HEK293T (cell line): ENCODE data around the gene EIF4B.

Experiments used
- CTCF ChIA-PET: fragments of 350-600 bp; formaldehyde crosslinking; extraction: SDS; loops from one replicate; lab custom pipeline; 2021; ENCODE audit warnings: antibody characterized with exemption, inconsistent platforms; lab: Yijun Ruan, JAX
- POLR2A ChIA-PET: fragments of 350-600 bp; formaldehyde crosslinking; extraction: SDS; loops from one replicate; lab custom pipeline; 2020; ENCODE audit warnings: antibody characterized with exemption, inconsistent platforms; lab: Yijun Ruan, JAX
- DNase-seq: peaks from one replicate; pipeline ENCODE4 v3.0.0; 2012; ENCODE audit warnings: mixed read lengths; ENCODE audit errors: extremely low spot score
- ARNT ChIP-seq: fragments of 450-650 bp; IDR thresholded peaks from 2 replicates; pipeline ENCODE4 v1.6.1; 2017; ENCODE audit warnings: mild to moderate bottlenecking
- BHLHE40 ChIP-seq: fragments of 450-650 bp; IDR thresholded peaks from 2 replicates; pipeline ENCODE4 v1.6.1; 2016; ENCODE audit warnings: mild to moderate bottlenecking, moderate library complexity, borderline replicate concordance
- CTBP1 ChIP-seq: fragments of 450-650 bp; IDR thresholded peaks from 2 replicates; pipeline ENCODE4 v1.6.1; 2016; ENCODE audit warnings: borderline replicate concordance
- ELF4 ChIP-seq: fragments of 450-650 bp; IDR thresholded peaks from 2 replicates; pipeline ENCODE4 v1.6.1; 2017; ENCODE audit warnings: antibody characterized with exemption
- FOXA1 ChIP-seq: fragments of 450-650 bp; IDR thresholded peaks from 2 replicates; pipeline ENCODE4 v1.6.1; 2016; ENCODE audit warnings: mild to moderate bottlenecking
- FOXK2 ChIP-seq: fragments of 450-650 bp; IDR thresholded peaks from 2 replicates; pipeline ENCODE4 v1.6.1; 2016; ENCODE audit warnings: mild to moderate bottlenecking
- FOXM1 ChIP-seq: fragments of 450-650 bp; IDR thresholded peaks from 2 replicates; pipeline ENCODE4 v1.6.1; 2017; ENCODE audit warnings: mild to moderate bottlenecking, borderline replicate concordance
- HDGF ChIP-seq: fragments of 450-650 bp; IDR thresholded peaks from 2 replicates; pipeline ENCODE4 v1.6.1; 2017; ENCODE audit warnings: antibody characterized with exemption, borderline replicate concordance
- L3MBTL2 ChIP-seq: fragments of 450-650 bp; conservative IDR thresholded peaks from 2 replicates; pipeline ENCODE4 v1.6.1; 2016; ENCODE audit warnings: mild to moderate bottlenecking
- LEF1 ChIP-seq: fragments of 450-650 bp; IDR thresholded peaks from 2 replicates; pipeline ENCODE4 v1.6.1; 2017; ENCODE audit warnings: mild to moderate bottlenecking, borderline replicate concordance
- NFRKB ChIP-seq: fragments of 450-650 bp; IDR thresholded peaks from 2 replicates; pipeline ENCODE4 v1.6.1; 2016; ENCODE audit warnings: mild to moderate bottlenecking, moderate library complexity
- SP1 ChIP-seq: fragments of 450-650 bp; IDR thresholded peaks from 2 replicates; pipeline ENCODE4 v1.6.1; 2017
- SUZ12 ChIP-seq: fragments of 450-650 bp; IDR thresholded peaks from 2 replicates; pipeline ENCODE4 v1.6.1; 2016; ENCODE audit warnings: mild to moderate bottlenecking
- TARDBP ChIP-seq: fragments of 450-650 bp; IDR thresholded peaks from 2 replicates; pipeline ENCODE4 v1.6.1; 2016
- ZNF384 ChIP-seq: fragments of 450-650 bp; IDR thresholded peaks from 2 replicates; pipeline ENCODE4 v1.6.1; 2016
- TF ChIP-seq, protein P1 (sequence below): fragments of 450-650 bp; IDR thresholded peaks from 2 replicates; pipeline ENCODE4 v1.6.1; 2016

EIF4B gene

GRCh38 chr12:53044896-53045695, 38.8 kb downstream of the EIF4B start:
- CTCF ChIA-PET, result no interaction called here
- DNase-seq, result no peak
- TF ChIP-seq HDGF, result no peak
- TF ChIP-seq FOXK2, result no peak
- TF ChIP-seq L3MBTL2, result no peak
- TF ChIP-seq ARNT, result no peak
- TF ChIP-seq FOXA1, result no peak
- no peak for TF ChIP-seq ELF4
- no peak for TF ChIP-seq FOXM1
- no peak for TF ChIP-seq ZNF384
- no peak for TF ChIP-seq SP1
- TF ChIP-seq LEF1, result no peak
- TF ChIP-seq NFRKB, result no peak
- no peak for TF ChIP-seq CTBP1
- TF ChIP-seq SUZ12, result no peak
- POLR2A ChIA-PET, result interaction anchor here (1.3 kb wide), 1 partner anchor 39 kb away, joined by 4 read pairs; the partner anchor contains the start of gene EIF4B

DNA sequence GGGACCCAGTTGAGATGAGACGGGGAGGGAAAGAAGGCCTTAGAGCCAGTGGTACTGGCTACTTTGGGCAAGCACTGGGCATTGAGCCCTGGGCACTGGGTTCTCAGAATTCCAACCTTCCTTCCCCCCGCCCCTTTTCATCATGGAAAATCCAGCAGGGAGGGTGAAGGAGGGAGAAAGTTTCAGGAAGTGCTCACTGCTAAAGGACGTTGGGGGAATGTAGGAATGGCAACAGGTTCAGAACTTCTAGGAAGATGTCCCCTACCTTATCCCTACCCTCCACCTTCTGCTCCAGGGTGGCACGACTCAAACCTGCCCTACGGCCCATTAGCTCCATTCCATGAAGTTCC, 39.4 kb downstream of the EIF4B start:
- ChIA-PET POLR2A (interaction anchor here (0.8 to 1.0 kb wide), 2 partner anchors 34 to 40 kb away, joined by 4 read pairs; partner anchors contain the start of genes EIF4B and SPRYD3), CTCF (no interaction called here)
- TF ChIP-seq BHLHE40 (no peak), ELF4 (no peak), FOXA1 (no peak), CTBP1 (no peak), ARNT (no peak), SUZ12 (no peak), TARDBP (no peak), HDGF (no peak), FOXK2 (no peak), SP1 (no peak), L3MBTL2 (no peak), ZNF384 (no peak)
- no peak for DNase-seq

- TF ChIP-seq ARNT, result no peak
- TF ChIP-seq, protein P1, sequence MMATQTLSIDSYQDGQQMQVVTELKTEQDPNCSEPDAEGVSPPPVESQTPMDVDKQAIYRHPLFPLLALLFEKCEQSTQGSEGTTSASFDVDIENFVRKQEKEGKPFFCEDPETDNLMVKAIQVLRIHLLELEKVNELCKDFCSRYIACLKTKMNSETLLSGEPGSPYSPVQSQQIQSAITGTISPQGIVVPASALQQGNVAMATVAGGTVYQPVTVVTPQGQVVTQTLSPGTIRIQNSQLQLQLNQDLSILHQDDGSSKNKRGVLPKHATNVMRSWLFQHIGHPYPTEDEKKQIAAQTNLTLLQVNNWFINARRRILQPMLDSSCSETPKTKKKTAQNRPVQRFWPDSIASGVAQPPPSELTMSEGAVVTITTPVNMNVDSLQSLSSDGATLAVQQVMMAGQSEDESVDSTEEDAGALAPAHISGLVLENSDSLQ, result no peak
- TF ChIP-seq FOXK2, result no peak
- no peak for TF ChIP-seq SP1
- TF ChIP-seq FOXM1, result no peak
- no peak for TF ChIP-seq LEF1
- no peak for TF ChIP-seq ELF4
- TF ChIP-seq ZNF384, result no peak
- TF ChIP-seq NFRKB, result no peak
- no peak for TF ChIP-seq TARDBP
- no peak for TF ChIP-seq FOXA1
- no peak for TF ChIP-seq BHLHE40
- TF ChIP-seq CTBP1, result no peak
- no peak for TF ChIP-seq SUZ12
- TF ChIP-seq L3MBTL2, result no peak; the same call in 1 of the 2 replicates
- DNase-seq, result peak; percentile 34
- ChIA-PET CTCF (interaction anchor here (1.4 to 1.8 kb wide), 5 partner anchors 9 to 275 kb away, joined by 4 to 10 read pairs (median 5); partner anchors contain the start of gene AAAS), POLR2A (interaction anchor here (0.9 to 2.7 kb wide), 5 partner anchors 9 to 51 kb away, joined by 3 to 21 read pairs (median 4); partner anchors contain the start of genes EIF4B, IGFBP6 and SPRYD3)
Observed at GRCh38 chr12:53046655-53047220, 40.5 kb downstream of the EIF4B start.

DNA sequence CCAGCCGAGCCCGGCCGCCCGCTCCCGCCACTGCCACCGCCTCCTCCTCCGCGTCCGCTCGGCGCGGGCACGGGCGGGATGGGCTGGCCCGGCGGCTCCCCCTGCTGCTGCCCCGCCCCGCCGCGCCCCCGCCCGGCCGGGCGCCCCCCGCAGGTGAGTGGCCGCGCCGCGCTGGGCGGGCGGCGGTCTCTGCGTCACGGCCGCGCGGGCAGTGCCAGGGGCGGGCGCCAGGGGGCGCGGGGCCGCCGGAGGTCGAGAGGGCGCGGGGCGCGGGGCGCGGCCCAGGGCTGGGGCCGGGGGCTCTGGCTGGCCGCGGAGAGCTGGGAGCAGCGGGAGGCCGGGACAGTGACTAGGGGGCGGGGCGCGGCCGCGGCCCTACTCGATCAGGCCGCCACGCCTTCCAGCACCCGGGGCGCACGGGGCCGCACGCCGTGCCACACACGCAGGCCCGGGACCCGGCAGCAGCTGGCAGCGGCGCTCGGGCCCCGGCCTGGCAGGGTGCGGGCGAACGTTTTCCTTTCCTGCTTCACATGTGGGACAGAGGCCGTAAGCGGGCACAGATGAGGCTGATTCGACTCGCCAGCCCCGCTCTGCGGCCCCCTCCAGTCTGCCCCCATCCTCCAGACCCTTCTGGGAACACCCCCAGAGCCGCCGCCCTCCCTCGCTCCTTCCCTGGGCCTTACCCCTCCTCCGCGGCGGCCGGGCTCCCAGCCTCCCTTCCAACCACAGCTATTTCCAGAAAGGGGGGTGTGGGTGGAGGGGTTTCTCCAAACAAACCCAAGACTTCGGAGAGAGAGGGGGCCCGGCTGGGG, 41.2 kb downstream of the EIF4B start:
- CTCF ChIA-PET, result interaction anchor here (0.5 to 1.8 kb wide), 10 partner anchors 9 to 358 kb away, joined by 3 to 10 read pairs (median 4); partner anchors contain the start of gene AAAS
- TF ChIP-seq TARDBP, result no peak
- TF ChIP-seq NFRKB, result no peak
- no peak for TF ChIP-seq SP1
- TF ChIP-seq L3MBTL2, result no peak
- TF ChIP-seq LEF1, result no peak
- no peak for TF ChIP-seq ZNF384
- TF ChIP-seq BHLHE40, result no peak
- no peak for TF ChIP-seq HDGF
- TF ChIP-seq CTBP1, result no peak
- TF ChIP-seq SUZ12, result no peak
- TF ChIP-seq FOXM1, result no peak
- no peak for TF ChIP-seq ARNT
- DNase-seq, result peak; percentile 70
- POLR2A ChIA-PET, result interaction anchor here (0.9 to 2.7 kb wide), 6 partner anchors 8 to 50 kb away, joined by 3 to 21 read pairs (median 4); partner anchors contain the start of genes EIF4B, IGFBP6 and SPRYD3

- DNase-seq, result no peak
- TF ChIP-seq FOXA1 (no peak), ELF4 (no peak), SP1 (no peak), FOXK2 (no peak)
- ChIA-PET POLR2A (interaction anchor here (0.9 to 2.7 kb wide), 7 partner anchors 7 to 272 kb away, joined by 3 to 21 read pairs (median 3); partner anchors contain the start of genes EIF4B, IGFBP6 and SPRYD3), CTCF (interaction anchor here (0.5 to 1.8 kb wide), 11 partner anchors 9 to 357 kb away, joined by 3 to 10 read pairs (median 3); partner anchors contain the start of gene AAAS)
Observed at GRCh38 chr12:53048033-53048779, 42.0 kb downstream of the EIF4B start.
